Measurements from ENCODE around the gene BCAN. TPM values are rescaled to one million over a fixed set of nuclear protein-coding genes. Genes with fewer than 3 reads are reported as not detected.

The BCAN gene
- polyA plus RNA-seq, 2 of the 4 experiments (the other 2 are of a cell fraction) = not detected

DNA sequence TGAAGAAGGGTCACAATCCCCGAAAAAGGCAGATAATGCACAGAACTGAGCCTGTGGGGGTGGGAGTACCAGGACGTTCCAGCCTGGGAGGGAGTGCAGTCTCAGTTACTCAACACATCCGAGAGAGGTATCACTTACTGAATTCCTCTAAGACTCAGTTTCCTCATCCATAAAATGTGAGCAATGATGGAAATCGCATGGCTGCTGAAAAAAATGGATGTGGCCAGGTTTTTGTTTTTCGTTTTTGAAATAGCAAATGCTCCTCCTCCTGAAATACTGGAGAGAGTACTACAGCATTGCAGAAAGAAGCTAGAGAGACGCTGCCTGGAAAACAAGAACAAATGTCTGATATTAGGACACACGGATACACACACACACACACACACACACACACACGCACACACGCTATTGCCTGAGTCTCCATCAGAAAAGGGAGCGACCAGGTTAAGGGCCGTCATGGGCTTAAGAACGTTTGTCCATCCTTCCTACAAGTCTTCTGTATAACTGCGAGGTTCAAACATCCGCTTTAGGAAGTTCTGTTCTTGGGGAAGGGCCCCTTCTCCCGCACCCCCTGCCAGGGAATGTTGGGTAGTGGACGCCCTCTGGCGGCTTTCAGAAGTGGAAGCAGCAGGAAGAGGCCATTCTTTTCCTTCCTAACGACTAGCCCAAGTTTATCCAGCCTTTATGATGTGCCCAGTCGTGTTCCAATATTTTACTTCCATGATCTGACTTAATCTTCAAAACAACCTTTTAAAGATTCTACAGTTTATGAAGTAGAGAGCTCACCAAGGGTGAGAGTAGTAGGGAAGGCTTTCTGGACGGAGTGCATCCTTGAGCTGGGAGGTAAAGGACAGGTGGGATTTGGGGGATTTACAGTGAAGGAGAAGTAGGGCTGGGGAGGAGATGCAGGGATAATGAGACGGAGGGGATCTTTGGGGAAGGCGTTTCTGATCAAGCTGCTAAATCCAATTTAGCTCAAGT is 36.0 kb downstream of the BCAN start (continued):
- TF ChIP-seq MYC (IDR thresholded peaks at IDR 0.05; ENCODE audit: borderline replicate concordance, low read length) (no peak), NFE2L2 (conservative IDR thresholded peaks at IDR 0.05; ENCODE audit: low read length) (no peak)

DNA sequence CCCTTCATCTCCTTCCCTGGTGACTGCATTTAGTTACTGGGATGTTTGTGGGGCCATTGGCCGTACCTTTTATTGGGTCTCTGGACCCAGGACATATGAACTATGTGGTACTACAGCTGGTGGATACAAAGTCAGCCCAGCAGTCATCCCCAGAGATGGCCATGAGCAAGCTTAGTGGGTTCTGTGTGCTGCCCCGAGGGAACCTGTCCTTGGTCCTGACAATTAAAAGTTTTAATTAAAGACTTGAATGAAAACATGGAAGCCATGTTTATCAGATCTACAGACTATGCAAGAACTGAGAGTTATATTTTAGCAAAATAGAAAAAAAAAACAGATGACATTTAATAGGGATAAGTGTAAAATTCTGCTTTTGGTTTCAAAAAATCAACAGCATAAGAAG is 38.1 kb downstream of the BCAN start:
- ATAC-seq (no peak), DNase-seq (ENCODE audit: low read depth in 1 of 2, low spot score in 1 of 2) (no peak), FAIRE-seq (no peak)
- 28% methylated on average over 2 of the region's 2 CpGs for WGBS (ENCODE audit: missing lambda C conversion rate)
- Histone ChIP-seq H3K4me3 (no peak overlapping the region), H3K4me1 (peaks cover 20% of the 10 kb centered on the region), H3K4me2 (no peak overlapping the region), H3K27ac (no peak overlapping the region), H3K9me3 (no peaks in the 10 kb centered on the region)
- TF ChIP-seq, protein P1, sequence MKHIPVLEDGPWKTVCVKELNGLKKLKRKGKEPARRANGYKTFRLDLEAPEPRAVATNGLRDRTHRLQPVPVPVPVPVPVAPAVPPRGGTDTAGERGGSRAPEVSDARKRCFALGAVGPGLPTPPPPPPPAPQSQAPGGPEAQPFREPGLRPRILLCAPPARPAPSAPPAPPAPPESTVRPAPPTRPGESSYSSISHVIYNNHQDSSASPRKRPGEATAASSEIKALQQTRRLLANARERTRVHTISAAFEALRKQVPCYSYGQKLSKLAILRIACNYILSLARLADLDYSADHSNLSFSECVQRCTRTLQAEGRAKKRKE (CRISPR knock-in tag; IDR thresholded peaks at IDR 0.05; ENCODE audit: low read depth) = no peak
- TF ChIP-seq FOSL2 (IDR thresholded peaks at IDR 0.05) (no peak), FOSL2 (CRISPR knock-in tag; IDR thresholded peaks at IDR 0.05) (no peak), GATA3 (IDR thresholded peaks at IDR 0.05; ENCODE audit: borderline replicate concordance) (no peak), RARB (CRISPR knock-in tag; IDR thresholded peaks at IDR 0.05) (no peak), RNF2 (IDR thresholded peaks at IDR 0.05; ENCODE audit: borderline replicate concordance, low read depth) (no peak), FOSB (CRISPR knock-in tag; IDR thresholded peaks at IDR 0.05) (no peak), ZC3H11A (IDR thresholded peaks at IDR 0.05) (no peak), CHD2 (IDR thresholded peaks at IDR 0.05; ENCODE audit: low read length, partially characterized antibody) (no peak), NPAS2 (CRISPR knock-in tag; IDR thresholded peaks at IDR 0.05; ENCODE audit: borderline replicate concordance) (no peak), ZSCAN20 (CRISPR knock-in tag; IDR thresholded peaks at IDR 0.05) (no peak)
- TF ChIP-seq, protein P2, sequence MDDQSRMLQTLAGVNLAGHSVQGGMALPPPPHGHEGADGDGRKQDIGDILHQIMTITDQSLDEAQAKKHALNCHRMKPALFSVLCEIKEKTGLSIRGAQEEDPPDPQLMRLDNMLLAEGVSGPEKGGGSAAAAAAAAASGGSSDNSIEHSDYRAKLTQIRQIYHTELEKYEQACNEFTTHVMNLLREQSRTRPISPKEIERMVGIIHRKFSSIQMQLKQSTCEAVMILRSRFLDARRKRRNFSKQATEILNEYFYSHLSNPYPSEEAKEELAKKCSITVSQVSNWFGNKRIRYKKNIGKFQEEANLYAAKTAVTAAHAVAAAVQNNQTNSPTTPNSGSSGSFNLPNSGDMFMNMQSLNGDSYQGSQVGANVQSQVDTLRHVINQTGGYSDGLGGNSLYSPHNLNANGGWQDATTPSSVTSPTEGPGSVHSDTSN (IDR thresholded peaks at IDR 0.05) = no peak
- TF ChIP-seq, protein P3, sequence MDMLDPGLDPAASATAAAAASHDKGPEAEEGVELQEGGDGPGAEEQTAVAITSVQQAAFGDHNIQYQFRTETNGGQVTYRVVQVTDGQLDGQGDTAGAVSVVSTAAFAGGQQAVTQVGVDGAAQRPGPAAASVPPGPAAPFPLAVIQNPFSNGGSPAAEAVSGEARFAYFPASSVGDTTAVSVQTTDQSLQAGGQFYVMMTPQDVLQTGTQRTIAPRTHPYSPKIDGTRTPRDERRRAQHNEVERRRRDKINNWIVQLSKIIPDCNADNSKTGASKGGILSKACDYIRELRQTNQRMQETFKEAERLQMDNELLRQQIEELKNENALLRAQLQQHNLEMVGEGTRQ (IDR thresholded peaks at IDR 0.05) = no peak
- TF ChIP-seq, protein P4, sequence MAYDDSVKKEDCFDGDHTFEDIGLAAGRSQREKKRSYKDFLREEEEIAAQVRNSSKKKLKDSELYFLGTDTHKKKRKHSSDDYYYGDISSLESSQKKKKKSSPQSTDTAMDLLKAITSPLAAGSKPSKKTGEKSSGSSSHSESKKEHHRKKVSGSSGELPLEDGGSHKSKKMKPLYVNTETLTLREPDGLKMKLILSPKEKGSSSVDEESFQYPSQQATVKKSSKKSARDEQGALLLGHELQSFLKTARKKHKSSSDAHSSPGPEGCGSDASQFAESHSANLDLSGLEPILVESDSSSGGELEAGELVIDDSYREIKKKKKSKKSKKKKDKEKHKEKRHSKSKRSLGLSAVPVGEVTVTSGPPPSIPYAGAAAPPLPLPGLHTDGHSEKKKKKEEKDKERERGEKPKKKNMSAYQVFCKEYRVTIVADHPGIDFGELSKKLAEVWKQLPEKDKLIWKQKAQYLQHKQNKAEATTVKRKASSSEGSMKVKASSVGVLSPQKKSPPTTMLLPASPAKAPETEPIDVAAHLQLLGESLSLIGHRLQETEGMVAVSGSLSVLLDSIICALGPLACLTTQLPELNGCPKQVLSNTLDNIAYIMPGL (CRISPR knock-in tag; IDR thresholded peaks at IDR 0.05; ENCODE audit: borderline replicate concordance) = no peak
- TF ChIP-seq, protein P5, sequence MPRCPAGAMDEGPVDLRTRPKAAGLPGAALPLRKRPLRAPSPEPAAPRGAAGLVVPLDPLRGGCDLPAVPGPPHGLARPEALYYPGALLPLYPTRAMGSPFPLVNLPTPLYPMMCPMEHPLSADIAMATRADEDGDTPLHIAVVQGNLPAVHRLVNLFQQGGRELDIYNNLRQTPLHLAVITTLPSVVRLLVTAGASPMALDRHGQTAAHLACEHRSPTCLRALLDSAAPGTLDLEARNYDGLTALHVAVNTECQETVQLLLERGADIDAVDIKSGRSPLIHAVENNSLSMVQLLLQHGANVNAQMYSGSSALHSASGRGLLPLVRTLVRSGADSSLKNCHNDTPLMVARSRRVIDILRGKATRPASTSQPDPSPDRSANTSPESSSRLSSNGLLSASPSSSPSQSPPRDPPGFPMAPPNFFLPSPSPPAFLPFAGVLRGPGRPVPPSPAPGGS (IDR thresholded peaks at IDR 0.05) = no peak
- ChIA-PET CTCF (interaction anchor here (0.7 to 52.1 kb wide), 6 partner anchors 10 to 247 kb away, joined by 3 to 2258 read pairs (median 302); partner anchors contain the start of genes CRABP2, HAPLN2, ISG20L2 and METTL25B), POLR2A (no interaction called here)

All from A549 (cell line).